SH-SY5Y (cell line): ENCODE results near the gene TNFRSF4.

ENCODE experiments used
- GATA2 ChIP-seq: IDR thresholded peaks from 2 replicates; pipeline ENCODE4 v1.6.1; 2011; ENCODE audit warnings: mild to moderate bottlenecking, low read depth, low read length
- GATA3 ChIP-seq: IDR thresholded peaks from 2 replicates; pipeline ENCODE4 v1.6.1; 2011; ENCODE audit warnings: low read depth, mild to moderate bottlenecking, low read length, moderate library complexity

DNA sequence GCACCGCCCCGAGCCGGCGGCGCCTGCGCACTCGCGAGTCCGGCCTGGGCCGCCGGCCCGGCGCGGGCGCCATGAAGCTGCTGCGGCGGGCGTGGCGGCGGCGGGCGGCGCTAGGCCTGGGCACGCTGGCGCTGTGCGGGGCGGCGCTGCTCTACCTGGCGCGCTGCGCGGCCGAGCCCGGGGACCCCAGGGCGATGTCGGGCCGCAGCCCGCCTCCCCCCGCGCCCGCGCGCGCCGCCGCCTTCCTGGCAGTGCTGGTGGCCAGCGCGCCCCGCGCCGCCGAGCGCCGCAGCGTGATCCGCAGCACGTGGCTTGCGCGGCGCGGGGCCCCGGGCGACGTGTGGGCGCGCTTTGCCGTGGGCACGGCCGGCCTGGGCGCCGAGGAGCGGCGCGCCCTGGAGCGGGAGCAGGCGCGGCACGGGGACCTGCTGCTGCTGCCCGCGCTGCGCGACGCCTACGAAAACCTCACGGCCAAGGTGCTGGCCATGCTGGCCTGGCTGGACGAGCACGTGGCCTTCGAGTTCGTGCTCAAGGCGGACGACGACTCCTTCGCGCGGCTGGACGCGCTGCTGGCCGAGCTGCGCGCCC is 18.3 kb upstream of the TNFRSF4 start, which contains the start of gene B3GALT6:
- no peak for TF ChIP-seq GATA2
- TF ChIP-seq GATA3 = no peak
